ENCODE data around the gene MYCBP.

DNA sequence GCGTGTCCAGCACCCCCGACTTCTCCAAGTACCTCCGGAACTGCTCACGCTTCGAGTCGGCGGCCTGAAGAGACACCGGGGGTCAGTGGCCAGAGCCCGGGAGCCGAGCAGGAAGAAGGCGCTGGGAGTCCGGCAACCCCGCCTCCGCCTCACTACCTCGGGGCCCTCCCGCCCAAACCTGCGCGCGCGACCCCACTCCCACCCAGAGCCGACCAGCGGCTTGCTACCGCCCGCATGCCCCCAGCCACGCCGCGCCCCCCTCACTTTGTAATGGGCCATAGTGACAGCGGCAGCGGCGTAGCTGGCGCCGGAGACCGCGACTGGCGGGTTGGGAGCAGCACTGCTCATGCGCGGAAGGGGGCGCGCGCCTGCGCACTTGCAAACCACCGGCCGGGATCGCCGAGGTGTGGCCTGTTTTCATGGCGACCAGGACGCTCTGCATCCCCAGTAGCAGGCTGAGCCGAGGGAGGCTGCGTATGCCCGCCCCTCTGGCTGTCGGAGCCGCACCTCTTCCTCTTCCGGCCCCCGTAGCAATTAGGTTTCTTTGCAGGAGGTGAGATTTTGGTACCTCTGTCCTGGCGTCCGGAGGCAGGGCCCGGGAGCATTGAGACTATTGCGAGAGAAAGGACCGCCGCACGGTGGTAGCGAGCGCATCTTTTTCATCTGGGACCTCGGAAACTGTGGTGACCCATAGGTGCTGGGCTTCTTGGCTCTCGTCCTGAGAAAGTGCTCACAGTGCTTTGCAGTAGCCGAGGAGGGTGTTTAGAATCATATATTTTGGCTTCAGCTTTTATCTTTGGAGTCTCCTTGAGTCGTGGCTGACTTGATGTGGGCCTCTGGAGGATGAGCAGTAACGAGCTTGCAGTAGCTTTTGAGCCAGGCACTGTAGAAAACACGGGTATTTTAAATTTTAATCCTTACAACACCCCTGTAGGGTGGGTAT is at the start of gene MYCBP:
- TF ChIP-seq, protein P1, sequence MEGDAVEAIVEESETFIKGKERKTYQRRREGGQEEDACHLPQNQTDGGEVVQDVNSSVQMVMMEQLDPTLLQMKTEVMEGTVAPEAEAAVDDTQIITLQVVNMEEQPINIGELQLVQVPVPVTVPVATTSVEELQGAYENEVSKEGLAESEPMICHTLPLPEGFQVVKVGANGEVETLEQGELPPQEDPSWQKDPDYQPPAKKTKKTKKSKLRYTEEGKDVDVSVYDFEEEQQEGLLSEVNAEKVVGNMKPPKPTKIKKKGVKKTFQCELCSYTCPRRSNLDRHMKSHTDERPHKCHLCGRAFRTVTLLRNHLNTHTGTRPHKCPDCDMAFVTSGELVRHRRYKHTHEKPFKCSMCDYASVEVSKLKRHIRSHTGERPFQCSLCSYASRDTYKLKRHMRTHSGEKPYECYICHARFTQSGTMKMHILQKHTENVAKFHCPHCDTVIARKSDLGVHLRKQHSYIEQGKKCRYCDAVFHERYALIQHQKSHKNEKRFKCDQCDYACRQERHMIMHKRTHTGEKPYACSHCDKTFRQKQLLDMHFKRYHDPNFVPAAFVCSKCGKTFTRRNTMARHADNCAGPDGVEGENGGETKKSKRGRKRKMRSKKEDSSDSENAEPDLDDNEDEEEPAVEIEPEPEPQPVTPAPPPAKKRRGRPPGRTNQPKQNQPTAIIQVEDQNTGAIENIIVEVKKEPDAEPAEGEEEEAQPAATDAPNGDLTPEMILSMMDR (IDR thresholded peaks at IDR 0.05): peak in 1 of 4 donors; percentile 29
- peak; percentile 50 for TF ChIP-seq POLR2A (IDR thresholded peaks at IDR 0.05)

Measured in right lobe of liver (tissue), 4 donors.